Glomerular visceral epithelial cell (primary cell): ENCODE measurements around the gene GALNT10.

Source experiments
- DNase-seq: peaks from one replicate; pipeline ENCODE4 v3.0.0-alpha.2; 2016; ENCODE audit errors: extremely low spot score

The GALNT10 gene

DNA sequence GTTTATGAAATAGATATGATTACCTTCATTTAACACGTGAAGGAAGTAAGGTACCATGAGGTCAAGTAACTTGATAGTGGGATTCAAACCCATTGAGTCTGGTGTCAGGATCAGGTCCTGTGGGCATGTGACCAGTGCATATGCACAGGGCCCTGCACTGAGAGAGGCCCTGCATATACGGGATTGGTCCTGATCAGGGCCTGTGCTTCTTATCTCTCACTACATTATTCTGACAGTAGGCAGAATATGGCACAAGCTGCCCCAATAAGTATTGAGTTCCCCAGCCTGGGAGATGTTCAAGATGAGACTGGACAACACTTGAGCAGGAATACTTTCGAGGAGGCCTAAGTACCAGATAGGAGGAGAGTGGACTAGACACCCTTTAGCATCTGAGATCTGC, 44.0 kb downstream of the GALNT10 start:
- DNase-seq: no peak

DNA sequence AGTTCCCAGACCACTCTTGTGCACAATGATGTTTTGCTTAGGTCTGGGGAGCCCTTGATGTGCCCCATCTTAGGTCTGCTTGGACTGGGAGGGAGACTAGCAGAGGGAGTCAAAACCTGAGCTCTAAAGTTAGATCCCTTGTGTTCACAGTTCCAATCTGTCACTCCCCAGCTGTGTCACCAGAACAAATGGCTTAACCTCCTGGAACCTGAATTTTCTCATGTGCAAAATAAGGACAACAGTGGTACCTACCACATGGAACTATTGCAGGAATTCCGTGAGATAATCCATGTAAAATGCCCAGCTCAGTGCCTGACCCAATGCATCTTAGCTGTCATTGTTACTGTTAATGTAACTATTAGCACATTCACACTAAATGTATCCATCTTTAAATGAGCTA, 45.5 kb downstream of the GALNT10 start:
- DNase-seq: no peak

DNA sequence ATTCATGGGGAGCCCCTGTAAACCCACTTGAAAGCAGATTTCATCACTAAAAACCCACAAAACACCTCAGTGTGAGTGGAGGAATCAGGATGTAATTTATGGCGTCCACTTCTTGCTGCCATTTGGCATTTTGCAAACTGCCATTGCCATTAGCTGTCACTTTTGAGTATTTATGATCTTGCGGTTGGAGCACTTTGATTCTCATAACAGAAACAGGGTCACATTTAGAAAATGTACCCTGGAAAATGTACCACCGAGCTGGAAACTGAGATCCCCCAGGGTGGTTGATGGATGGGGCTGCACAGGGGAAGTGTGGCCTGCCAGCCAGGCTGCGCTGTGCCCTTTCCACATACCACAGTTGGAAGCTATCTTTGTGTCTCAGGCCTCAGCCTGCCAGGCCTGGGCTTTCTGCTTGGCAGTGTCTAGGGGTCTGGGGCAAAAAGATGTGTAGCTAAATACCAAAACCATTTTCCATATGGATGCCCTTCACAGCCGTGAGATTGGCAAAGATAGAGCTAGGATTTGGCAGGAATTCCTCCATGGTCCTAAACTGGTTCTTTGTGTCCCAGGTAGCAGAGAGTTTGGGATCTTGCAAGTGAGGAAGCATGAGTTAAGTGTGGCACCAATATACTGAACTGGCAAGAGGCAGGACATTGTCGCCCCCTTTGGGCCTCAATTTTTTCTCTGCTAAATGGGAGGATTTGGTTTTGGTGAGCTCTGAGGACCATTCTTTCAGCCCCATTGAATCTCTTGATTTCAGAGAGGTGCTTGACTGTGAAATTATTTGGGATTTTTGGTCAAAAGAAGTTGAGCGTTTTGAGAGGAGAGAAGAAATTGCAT, 46.2 kb downstream of the GALNT10 start:
- no peak for DNase-seq

DNA sequence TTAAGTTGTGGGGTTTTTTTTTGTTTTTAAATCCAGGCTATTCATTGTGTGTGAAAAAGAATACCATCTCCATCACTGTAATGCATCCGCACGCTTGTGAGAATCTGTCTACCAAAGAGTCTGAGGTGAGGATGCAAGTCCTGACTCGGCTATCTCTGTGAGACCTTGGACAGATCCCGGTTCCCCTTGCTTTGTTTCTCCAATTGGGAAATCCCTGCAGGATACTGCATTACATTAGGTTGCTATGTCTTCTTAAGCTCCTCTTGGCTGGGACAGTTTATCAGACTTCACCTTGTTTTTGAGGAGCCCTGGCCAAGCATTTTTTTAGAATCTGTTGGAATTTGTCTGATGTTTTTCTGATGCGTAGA, 46.8 kb downstream of the GALNT10 start:
- DNase-seq: no peak

DNA sequence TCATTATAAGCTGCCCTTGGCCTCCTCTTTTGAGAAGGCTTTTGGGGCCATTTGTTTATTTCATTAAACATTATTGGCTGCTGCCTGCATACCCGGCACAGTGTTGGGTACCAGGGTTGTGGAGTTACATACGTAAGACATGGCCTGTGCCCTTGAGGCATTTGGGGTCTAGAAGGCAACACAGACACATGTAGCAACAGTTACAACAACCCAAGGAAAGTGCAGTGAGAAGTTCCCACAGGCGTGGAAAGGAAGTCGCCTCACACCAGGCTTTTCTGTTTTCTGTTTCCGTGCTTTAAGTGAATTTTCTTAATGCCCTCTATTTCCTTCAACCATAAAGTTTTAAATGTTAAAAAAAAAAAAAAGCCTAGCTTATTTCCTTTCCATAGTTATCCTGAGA, 47.4 kb downstream of the GALNT10 start:
- no peak for DNase-seq

DNA sequence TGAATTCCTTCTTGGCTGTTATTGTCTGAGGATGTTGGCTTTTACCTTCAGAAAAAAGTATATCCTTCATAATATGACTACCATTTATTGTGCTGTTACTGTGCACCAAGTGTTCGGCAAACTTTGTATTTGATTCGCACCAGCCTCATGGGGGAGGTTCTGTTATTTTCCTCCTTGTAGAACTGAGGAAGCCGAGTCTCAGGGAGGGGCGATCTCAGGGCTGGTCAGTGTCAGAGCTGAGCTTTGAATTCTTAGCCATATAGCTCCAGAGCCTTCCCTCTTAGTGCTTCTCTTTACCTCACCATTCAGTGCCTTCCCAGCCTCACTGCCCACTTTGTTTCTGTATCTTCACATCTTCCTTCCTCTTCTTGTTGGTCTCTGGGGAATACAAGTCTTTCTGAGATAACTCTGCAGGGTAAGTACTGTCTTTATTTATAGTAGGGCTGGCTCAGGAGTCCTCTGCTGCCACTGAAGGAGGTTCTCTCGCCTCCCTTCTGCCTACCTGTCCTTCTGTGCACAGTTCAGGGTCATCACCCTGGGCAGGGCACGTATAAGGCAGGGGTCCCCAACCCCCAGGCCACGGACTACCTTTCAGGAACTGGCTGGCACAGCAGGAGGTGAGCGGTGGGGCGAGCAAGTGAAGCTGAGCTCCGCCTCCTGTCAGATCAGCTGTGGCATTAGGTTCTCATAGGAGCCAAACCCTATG, 48.4 kb downstream of the GALNT10 start:
- DNase-seq: no peak

DNA sequence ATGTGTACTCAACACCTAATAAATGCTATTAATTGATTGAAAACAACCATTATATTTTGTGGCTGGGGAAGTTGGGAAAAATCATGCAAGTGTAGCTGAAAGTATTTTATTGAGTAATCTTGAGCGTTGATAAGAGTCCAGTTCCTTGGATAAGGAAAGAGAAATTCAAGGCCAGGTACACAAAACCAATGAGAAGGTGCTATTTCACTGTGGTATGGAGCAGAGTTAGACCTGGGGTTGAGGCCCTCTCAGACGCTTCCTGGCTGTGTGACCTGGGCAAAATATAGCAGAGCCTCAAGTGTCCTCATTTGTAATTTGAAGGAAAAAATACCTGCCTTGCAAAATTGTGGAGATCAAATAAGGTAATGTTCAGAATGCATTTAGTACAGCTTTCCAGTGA, 50.1 kb downstream of the GALNT10 start:
- no peak for DNase-seq

DNA sequence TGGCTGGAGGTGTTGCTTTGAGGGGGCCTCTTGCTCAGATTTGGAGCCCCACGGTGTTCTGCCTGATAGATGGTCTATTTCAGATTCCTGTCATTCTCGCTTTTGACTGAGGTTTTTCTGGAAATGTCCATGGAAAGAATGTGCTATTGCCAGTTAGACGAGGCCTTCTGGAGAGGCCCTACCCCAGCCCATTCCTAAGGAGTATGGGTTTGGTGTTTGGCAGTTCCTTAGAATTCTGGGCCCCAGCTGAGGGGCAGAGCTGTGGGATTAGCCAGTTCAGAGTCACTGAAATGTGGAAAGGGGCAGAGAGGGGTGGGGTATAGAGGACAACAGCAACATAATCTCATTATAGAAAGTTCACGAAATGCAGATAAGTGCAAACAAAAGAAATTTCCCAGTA, 50.5 kb downstream of the GALNT10 start:
- DNase-seq: no peak

DNA sequence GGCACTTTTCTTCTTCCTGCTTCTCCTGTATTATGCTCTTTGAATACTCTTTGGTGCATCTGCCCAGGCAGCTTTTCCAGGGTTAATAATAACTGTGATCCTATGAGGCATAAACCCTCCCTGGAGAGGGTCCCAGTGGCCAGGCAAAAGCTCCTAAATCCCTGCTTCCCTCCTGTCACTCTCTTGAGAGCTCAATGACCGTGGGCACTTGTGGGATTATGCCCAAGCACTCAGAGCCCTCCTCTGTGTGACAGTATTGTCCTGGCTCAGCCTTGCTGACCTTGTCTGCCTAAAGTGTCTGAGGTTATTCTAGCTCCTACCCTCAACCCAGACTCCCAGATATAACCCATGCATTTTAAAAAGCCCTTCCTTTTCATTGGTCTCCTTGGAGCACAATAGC, 51.9 kb downstream of the GALNT10 start:
- DNase-seq: no peak

DNA sequence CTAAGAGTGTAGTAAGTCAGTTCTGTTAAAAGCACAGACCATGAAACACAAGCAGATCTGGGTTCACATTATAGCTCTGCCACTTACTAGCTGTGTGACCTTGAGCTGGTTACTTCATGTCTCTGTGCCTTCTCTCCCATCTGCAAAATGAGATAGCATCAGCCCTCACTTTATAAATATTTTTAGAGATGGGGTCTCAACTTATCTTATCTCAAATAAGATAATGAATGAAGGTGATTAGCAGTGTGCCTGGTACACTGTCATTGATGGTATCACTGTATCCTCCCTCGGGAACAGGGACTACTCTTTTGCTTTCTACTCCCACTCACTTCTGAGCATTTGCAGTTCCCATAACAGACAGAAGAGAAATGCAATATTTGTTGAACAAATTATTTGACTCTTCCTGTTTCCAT, 52.4 kb downstream of the GALNT10 start:
- no peak for DNase-seq

DNA sequence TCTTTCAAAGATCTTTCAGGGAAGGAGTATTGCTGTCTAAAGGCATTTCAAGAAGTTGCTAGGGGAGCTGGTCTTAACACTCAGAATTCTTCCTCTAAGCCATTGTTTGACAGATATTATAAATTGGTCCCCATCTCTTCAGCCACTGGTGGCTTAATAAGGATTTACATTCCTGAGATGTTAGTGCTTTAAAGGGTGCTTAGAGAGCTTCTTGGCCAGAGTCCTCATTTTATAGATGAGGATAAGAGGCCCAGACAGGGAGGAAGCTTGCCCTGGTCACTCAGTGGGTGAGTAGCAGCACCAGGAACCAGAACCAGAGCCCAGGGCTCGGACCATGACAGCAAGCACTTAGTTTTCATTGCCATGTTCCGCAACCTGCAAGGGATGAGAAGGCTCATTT, 53.2 kb downstream of the GALNT10 start:
- no peak for DNase-seq

DNA sequence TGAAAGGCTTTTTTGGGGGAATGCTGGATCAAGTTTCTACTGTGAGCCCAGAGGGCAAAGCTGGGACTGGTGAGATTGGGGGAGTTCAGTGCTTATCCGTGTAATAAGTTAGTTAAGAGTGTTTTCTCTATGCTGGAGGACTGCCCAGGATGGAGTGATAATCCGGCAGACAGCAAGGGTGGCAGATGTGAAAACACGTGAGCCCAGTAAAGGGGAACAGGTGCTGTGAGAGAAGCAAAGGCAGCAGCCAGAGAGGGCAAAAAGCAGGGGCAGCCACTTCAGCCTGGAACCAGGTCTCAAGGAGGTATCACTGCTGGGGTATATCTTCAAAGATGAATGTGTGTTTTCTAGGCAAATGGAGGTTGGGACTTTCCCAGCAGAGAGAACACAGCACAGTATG, 53.9 kb downstream of the GALNT10 start:
- DNase-seq: no peak

DNA sequence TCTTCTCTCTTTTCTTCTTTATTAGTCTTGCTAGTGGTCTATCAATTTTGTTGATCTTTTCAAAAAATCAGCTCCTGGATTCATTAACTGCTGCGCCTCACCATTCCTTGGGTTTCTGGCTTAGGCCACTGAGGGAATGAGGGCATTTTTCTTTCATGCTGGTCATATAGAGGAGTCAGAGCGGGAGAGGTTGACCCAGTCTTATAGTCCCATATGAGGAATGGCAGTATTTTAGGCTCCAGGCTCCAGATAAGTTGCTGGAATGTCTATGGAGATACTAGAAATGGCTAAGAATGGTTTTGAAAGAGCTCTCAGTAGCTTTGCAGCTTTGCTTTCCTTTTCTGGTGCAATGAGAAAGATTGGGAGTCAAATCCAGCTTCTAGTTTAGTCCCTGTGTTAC, 58.2 kb downstream of the GALNT10 start:
- DNase-seq: no peak

DNA sequence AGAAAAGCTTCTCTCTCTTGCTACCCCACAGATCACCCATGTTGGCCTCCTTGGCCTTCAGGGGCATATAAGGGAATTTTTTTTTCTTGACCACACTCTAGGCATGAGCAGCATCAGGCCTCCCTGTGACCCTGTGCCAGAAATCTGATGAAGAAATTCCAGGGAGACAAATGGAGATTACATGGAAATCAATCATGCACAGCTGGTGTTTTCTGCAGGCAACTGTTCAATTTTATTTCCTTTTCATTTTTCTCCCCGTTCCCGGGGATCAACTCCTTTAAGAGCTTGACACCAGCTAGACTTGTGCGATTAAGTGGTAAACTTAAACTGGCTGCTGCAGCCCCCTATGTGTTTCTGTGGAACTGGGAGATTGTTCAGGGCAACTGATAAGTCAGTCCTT, 59.3 kb downstream of the GALNT10 start:
- peak; percentile 41 for DNase-seq

DNA sequence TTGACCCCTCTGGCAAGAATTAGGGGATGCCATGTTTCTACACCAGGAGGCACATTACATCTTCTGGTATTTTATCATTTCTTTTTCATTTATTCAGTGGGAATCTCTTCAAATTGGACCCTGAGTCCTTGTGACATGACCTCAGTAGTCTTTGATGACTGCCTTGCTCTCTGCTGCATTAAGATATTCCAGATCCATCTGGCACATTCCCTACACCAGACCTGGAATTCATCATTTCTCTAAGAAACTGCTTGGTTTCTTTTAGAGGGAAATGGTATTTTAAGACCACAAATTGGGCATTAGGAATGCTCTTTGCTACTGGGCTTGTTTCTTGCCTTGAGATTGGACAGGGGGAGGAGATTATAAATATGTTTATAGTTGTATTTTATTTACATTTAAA, 61.0 kb downstream of the GALNT10 start:
- no peak for DNase-seq

DNA sequence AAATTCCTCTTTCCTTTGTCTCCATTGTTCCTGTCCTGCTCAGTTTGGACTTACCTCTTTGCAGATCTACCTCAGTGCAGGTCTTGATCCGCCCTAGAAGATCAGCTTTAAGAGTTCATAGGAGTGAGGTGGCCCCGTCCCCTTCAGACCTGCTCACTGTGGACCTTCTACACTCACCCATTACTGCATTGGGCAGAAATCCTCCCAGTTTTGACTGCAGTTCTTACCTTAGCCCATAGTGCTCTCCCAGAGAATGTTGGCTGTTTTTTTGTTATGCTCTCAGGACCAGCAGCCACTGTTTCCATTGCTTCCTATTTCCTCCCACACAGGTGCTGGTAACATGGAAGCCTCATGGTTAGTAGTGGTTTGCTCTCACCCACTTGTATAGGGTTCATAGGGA, 63.3 kb downstream of the GALNT10 start:
- no peak for DNase-seq

DNA sequence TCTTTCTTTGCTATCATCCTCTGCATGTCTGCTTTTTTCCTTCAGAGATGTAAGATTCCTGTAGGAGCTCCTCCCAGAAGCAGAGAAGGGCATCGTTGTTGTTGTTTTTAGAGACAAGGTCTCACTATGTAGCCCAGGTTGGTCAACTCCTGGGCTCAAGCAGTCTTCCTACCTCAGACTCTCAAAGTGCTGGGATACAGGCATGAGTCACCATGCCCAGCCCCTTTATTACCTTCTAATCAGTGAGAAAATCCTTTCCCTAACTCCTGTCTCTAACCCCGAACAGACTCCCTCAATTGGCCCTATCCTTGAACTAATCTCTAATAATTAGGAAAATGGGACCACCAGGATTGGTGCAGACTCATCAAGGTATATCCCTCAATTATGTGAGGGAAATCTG, 64.4 kb downstream of the GALNT10 start:
- no peak for DNase-seq

DNA sequence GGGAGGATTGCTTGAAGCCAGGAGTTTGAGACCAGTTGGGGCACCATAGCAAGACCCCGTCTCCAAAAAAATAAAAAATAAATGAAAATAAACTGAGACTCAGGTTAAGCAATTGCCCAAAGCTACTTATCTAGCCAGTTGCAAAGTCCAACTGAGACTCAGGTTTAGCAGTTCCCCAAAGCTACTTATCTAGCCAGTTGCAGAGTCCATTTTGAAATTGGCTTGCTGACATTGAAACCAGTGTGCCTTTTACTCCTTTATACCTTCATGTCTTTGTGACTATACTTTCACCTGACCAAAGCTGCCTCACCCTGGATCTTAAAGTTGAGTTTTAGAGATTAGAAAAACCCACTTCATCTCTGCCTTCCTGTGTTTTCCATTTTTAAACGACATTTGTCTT, 66.5 kb downstream of the GALNT10 start:
- DNase-seq: no peak

DNA sequence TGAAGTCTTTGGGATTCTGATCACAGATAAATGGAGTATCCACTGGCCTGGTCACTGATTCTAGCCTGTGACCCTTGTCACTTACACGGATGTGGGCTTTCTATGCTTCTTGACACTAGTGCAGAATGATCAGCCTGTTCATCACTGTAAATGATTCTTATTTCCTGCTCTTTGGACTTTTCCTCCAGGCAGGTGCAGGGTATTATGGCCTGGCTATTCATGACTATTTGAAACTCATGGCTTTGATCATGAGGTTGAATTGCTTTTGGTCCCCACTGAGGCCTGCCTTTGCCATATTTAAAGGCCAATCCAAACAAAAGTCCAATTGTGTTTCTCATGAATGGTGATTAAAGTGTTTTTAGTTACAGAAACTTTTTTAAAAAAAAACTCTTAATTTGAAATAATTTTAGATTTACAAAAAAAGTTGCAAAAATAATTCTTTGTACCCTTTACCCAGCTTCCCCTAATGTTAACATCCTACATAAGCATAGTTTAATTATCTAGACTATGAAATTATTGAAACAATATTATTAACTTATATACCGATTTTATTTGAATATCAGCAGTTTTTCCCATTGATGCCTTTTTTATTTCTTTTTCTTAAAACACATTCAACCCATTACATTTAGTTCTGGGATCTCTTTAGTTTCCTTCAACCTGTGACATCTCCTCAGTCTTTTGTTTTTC, 68.1 kb downstream of the GALNT10 start:
- no peak for DNase-seq

DNA sequence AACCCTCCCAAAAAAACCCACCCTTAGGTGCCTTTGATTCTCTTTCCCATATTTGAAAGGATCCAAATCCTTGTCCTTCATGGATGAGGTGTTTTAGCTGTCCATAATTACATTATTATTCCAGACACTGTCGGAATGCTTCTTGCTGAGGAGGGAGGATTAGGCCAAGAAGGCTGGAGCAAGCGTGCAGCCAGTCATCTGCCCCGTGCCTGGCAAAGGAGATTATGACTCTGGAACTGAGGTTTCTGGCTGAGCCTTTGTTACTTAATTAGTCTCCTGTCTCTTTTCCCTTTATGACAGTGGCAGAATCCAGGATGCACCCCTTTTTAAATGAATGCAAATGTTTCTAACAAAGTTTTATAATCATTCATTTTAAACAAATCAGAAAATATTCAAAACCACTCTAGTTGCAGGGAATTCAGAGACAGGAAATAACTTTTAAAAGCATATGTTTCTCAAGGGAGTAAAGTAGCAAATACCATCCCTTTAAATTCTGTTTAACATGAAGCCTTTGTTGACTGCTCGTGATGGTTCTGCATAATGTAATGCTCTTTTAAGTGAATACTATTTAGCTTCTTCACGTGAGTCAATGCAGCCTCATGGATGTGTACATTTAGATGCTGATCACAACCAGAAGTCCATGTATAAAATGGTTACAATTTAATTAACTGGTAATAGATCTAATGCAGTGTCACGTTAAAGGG, 69.8 kb downstream of the GALNT10 start:
- DNase-seq: no peak

DNA sequence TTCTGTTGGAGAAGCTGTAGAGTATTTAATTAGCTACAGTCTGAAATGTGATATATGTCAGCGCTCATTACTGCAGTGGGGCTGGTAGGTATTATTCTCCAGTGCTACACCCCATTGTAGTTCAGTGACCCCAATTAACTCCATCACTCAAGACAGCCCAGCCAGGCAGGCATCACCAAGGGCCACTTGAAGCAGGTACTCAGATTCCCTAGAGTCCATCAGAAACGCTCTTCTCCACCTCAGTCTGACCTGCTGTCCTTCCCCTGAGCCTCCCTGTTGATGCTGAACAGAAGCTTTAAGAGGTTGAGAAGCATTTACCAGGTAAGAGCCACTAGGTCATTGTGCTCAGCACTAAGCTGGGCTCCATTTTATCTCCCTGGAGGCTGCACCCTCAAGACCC, 71.8 kb downstream of the GALNT10 start:
- no peak for DNase-seq

DNA sequence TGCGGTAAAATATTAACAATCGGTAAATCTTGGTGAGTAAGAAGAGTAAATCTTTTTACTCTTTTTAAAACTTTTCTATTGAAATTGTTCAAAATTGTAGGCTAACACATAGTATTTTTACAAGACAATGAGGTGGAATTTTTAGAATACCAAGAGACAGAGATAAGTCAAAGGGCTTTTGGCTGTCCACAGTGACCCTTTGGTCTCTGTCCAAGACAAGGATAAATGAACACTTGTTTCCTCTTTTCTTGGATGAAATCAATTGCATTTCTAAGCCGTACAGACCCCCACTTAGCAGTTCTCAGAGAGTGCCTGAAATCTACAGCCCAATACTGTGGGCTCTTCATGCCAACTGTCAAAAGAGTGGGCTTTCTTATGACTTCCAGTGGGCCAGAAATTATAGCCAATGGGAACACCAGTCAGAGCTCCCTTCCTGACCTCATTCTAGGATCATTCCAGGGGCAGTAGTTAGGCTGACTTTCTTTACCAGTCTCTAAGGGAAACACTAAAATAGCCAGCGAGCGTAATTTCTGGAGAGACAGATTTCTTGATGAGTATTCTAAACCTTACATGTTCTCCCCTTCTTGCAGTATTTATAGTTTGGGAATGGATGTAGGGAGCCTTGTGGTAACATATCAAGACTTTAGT, 74.1 kb downstream of the GALNT10 start:
- DNase-seq: no peak
